ENCODE measurements around the gene MYO19.

DNA sequence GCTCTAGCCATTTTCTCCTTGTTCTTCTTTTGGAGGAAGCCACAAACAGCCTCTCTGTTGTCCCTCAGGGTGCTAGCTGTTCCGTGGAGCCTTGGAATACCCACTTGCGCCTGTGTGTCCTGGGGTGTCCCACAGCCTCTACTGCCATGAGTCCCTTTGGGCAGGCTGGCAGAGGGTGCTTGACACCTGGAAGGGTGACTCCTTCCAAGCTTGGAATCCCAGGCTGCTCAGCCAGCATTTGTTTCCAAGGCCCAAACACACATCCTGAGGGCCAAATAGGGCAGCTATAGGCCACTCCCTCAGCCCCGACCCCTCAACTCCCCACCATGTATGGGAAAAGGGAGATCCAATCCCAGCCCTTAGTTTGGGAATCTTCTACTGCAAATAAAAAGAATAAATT, 33.3 kb downstream of the MYO19 start:
- no peak for TF ChIP-seq CTCF (conservative IDR thresholded peaks at IDR 0.05)
- no peak for TF ChIP-seq ZFX (IDR thresholded peaks at IDR 0.05)
